Activated naive CD8-positive, alpha-beta T cell treated with anti-CD3 and anti-CD28 coated beads for 36 hours (primary cell): ENCODE measurements around the gene TVP23A. TPM values are rescaled to one million over a fixed set of nuclear protein-coding genes. Genes with fewer than 3 reads are reported as not detected.

Source experiments
- DNase-seq: peaks from one replicate; pipeline ENCODE4 v3.0.0; 2021
- H3K27ac Mint-ChIP-seq: one replicate; pipeline ENCODE4 v1.8.0; 2022; ENCODE audit warnings: mild to moderate bottlenecking, moderate library complexity, mixed read lengths
- H3K27me3 Mint-ChIP-seq: one replicate; pipeline ENCODE4 v1.8.0; 2022; ENCODE audit warnings: mild to moderate bottlenecking, mixed read lengths
- H3K36me3 Mint-ChIP-seq: one replicate; pipeline ENCODE4 v1.8.0; 2021; ENCODE audit warnings: mild to moderate bottlenecking, mixed read lengths
- H3K4me1 Mint-ChIP-seq: one replicate; pipeline ENCODE4 v1.8.0; 2021; ENCODE audit warnings: mixed read lengths
- H3K4me3 Mint-ChIP-seq: one replicate; pipeline ENCODE4 v1.8.0; 2022; ENCODE audit warnings: mild to moderate bottlenecking, moderate library complexity, mixed read lengths
- H3K9me3 Mint-ChIP-seq: one replicate; pipeline ENCODE4 v1.8.0; 2022; ENCODE audit warnings: mixed read lengths
- total RNA-seq, 2 experiments: library from RNA; stranded (reverse); gene quantifications; one replicate each; pipeline ENCODE4 v1.2.3, GENCODE V29; 2021

Gene TVP23A
- total RNA-seq, 2 experiments from 2014 or later: not detected

GRCh38 chr16:10828851-10829366 is 10.3 kb upstream of the TVP23A start:
- Mint-ChIP-seq H3K4me3 (no peak overlapping the region), H3K4me1 (no peaks in the 10 kb centered on the region), H3K27me3 (peaks cover 6% of the 10 kb centered on the region), H3K9me3 (no peaks in the 10 kb centered on the region), H3K27ac (no peak overlapping the region), H3K36me3 (no peaks in the 10 kb centered on the region)
- no peak for DNase-seq

GRCh38 chr16:10827691-10828341 is 9.2 kb upstream of the TVP23A start:
- no peak for DNase-seq
- H3K4me1 Mint-ChIP-seq: no peaks in the 10 kb centered on the region
- peaks cover 6% of the 10 kb centered on the region for H3K27me3 Mint-ChIP-seq

DNA sequence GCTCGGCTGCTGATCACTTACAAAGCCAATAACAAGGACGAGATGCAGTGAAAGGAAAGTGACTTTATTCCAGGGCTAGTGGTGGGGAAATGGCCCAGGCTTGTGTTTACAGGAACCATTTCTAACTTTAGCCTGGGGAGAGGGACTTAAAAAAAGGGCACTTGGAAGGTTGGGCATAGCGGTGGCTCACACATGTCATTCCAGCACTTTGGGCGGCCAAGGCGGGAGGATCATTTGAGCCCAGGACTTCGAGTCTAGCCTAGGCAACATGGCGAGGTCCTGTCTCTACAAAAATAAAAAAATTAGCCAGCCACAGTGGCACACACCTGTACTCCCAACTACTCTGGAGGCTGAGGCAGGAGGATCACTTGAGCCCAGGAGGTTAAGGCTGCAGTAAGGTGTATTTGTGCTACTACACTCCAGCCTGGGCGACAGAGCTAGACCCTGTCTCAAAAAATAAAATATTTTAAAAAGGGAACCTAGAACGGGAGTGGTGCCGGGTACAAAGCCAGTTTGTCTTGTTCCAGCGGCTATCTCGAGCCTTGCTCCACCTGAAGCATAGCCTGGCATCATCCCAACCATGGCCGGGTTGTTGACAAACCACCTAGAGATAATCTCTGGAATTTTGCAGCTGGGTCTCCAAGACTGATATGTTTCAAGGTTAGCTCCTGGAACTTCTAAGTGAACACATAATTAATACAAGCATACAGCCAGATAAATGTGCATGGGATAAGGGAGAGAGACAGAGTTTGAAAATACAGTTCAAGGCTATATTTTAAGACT is 5.7 kb upstream of the TVP23A start:
- no peak for DNase-seq
- no peak overlapping the region for H3K27ac Mint-ChIP-seq
- H3K27me3 Mint-ChIP-seq: peaks cover 4% of the 10 kb centered on the region
- H3K4me3 Mint-ChIP-seq: no peak overlapping the region
- no peaks in the 10 kb centered on the region for H3K36me3 Mint-ChIP-seq
- no peaks in the 10 kb centered on the region for H3K4me1 Mint-ChIP-seq
- H3K9me3 Mint-ChIP-seq: no peaks in the 10 kb centered on the region

More at GRCh38 chr16:10827691-10828341, 9.2 kb upstream of the TVP23A start:
- Mint-ChIP-seq H3K4me3 (no peak overlapping the region), H3K27ac (no peak overlapping the region), H3K9me3 (no peaks in the 10 kb centered on the region), H3K36me3 (no peaks in the 10 kb centered on the region)

DNA sequence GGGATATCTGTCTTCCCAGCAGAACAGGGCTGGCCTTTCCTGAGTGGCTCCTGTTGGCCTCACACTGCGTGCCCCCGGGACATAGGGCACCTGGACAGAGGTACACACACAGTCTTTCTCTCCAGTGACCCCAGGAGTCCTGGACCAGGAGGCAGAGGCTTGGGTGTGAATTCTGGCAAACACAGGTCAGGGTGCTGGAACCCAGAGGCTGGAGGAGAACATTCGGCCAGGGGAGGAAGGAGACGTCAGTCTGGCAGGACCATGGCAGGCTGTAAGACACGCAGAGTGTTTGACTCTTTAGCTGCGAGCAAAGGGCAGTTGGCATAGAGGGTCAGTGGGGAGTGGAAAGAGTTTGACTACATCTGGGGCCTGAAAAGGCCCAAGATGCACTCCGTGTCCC is 4.1 kb upstream of the TVP23A start:
- Mint-ChIP-seq H3K27me3 (peaks cover 2% of the 10 kb centered on the region), H3K27ac (no peak overlapping the region), H3K36me3 (no peaks in the 10 kb centered on the region), H3K4me3 (no peak overlapping the region), H3K9me3 (no peaks in the 10 kb centered on the region), H3K4me1 (no peaks in the 10 kb centered on the region)
- DNase-seq: no peak

DNA sequence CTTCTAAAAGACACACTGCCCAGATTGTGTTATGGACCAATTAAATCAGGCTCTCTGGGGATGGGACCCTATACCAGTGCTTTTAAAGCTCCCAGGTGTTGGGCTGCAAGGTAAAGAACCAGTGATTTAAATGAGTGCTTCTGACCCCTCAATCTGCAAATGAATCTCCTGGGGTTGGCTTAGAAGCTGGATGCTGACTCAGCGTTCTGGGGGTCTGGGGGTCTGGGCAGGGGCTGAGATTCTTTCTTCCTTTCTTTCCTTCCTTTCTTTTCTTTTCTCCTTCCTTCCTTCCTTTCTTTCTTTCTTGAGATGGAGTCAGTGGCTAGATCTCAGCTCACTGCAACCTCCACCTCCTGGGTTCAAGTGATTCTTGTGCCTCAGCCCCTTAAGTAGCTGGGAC is 2.0 kb upstream of the TVP23A start:
- Mint-ChIP-seq H3K4me1 (no peaks in the 10 kb centered on the region), H3K27ac (no peak overlapping the region), H3K27me3 (peaks cover 11% of the 10 kb centered on the region), H3K36me3 (no peaks in the 10 kb centered on the region), H3K4me3 (no peak overlapping the region), H3K9me3 (no peaks in the 10 kb centered on the region)
- DNase-seq: no peak

GRCh38 chr16:10817514-10817913 is 1.1 kb downstream of the TVP23A start:
- H3K36me3 Mint-ChIP-seq: no peaks in the 10 kb centered on the region
- peaks cover 15% of the 10 kb centered on the region for H3K27me3 Mint-ChIP-seq
- no peak overlapping the region for H3K27ac Mint-ChIP-seq
- peaks cover 1% of the 10 kb centered on the region for H3K4me1 Mint-ChIP-seq
- no peaks in the 10 kb centered on the region for H3K9me3 Mint-ChIP-seq
- no peak for DNase-seq
- no peak overlapping the region for H3K4me3 Mint-ChIP-seq

GRCh38 chr16:10813099-10813455 is 5.5 kb downstream of the TVP23A start:
- Mint-ChIP-seq H3K36me3 (no peaks in the 10 kb centered on the region), H3K4me3 (no peak overlapping the region), H3K27ac (no peak overlapping the region), H3K9me3 (peaks cover 2% of the 10 kb centered on the region), H3K4me1 (peaks cover 4% of the 10 kb centered on the region), H3K27me3 (peaks cover 15% of the 10 kb centered on the region)
- DNase-seq: no peak

- peaks cover 2% of the 10 kb centered on the region for H3K9me3 Mint-ChIP-seq
- no peak for DNase-seq
- H3K4me3 Mint-ChIP-seq: no peak overlapping the region
- no peak overlapping the region for H3K27ac Mint-ChIP-seq
- H3K27me3 Mint-ChIP-seq: peaks cover 11% of the 10 kb centered on the region
- H3K4me1 Mint-ChIP-seq: peaks cover 4% of the 10 kb centered on the region
- H3K36me3 Mint-ChIP-seq: no peaks in the 10 kb centered on the region
Measured at GRCh38 chr16:10812312-10813098, 6.1 kb downstream of the TVP23A start.

GRCh38 chr16:10809706-10810105 is 8.9 kb downstream of the TVP23A start:
- H3K9me3 Mint-ChIP-seq: peaks cover 2% of the 10 kb centered on the region

GRCh38 chr16:10808850-10809249 is 9.7 kb downstream of the TVP23A start:
- Mint-ChIP-seq H3K27ac (no peak overlapping the region), H3K36me3 (no peaks in the 10 kb centered on the region), H3K4me1 (peaks cover 4% of the 10 kb centered on the region), H3K9me3 (peaks cover 2% of the 10 kb centered on the region), H3K4me3 (no peak overlapping the region), H3K27me3 (peaks cover 7% of the 10 kb centered on the region)
- no peak for DNase-seq

More at GRCh38 chr16:10809706-10810105, 8.9 kb downstream of the TVP23A start:
- peaks cover 7% of the 10 kb centered on the region for H3K27me3 Mint-ChIP-seq
- H3K4me1 Mint-ChIP-seq: peaks cover 4% of the 10 kb centered on the region
- no peaks in the 10 kb centered on the region for H3K36me3 Mint-ChIP-seq
- DNase-seq: no peak
- no peak overlapping the region for H3K27ac Mint-ChIP-seq
- H3K4me3 Mint-ChIP-seq: no peak overlapping the region

- no peak overlapping the region for H3K27ac Mint-ChIP-seq
- H3K4me3 Mint-ChIP-seq: no peak overlapping the region
- H3K4me1 Mint-ChIP-seq: peaks cover 4% of the 10 kb centered on the region
- no peak for DNase-seq
- peaks cover 7% of the 10 kb centered on the region for H3K27me3 Mint-ChIP-seq
- peaks cover 2% of the 10 kb centered on the region for H3K9me3 Mint-ChIP-seq
- H3K36me3 Mint-ChIP-seq: no peaks in the 10 kb centered on the region
Measured at GRCh38 chr16:10808218-10808617, 10.4 kb downstream of the TVP23A start.

GRCh38 chr16:10806698-10807097 is 11.9 kb downstream of the TVP23A start:
- Mint-ChIP-seq H3K9me3 (peaks cover 2% of the 10 kb centered on the region), H3K4me3 (no peak overlapping the region), H3K36me3 (no peaks in the 10 kb centered on the region), H3K27me3 (peaks cover 7% of the 10 kb centered on the region), H3K27ac (no peak overlapping the region), H3K4me1 (no peaks in the 10 kb centered on the region)
- DNase-seq: no peak

DNA sequence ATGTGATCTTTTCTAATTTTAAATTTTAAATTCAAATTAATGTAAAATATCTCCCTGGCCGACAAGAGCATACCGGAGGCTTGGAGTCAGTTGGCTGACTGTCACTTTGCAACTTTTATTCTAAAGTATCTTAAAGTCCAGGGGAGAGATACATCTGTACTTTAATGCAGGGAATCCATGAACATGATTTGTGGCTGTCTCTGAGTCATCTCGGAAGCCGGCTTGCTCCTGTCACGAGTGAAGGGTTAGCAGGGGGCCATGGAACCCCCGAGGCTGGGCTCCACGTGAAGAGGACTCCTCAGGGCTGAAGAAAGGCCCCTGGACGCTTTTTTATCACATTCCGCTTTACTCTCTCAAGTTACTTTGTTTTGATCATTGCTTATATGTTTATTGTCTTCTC is 13.3 kb downstream of the TVP23A start:
- Mint-ChIP-seq H3K36me3 (no peaks in the 10 kb centered on the region), H3K27me3 (peaks cover 7% of the 10 kb centered on the region), H3K4me1 (no peaks in the 10 kb centered on the region), H3K4me3 (no peak overlapping the region), H3K27ac (no peak overlapping the region), H3K9me3 (peaks cover 2% of the 10 kb centered on the region)
- DNase-seq: no peak

GRCh38 chr16:10799736-10800135 is 18.9 kb downstream of the TVP23A start:
- no peak overlapping the region for H3K27ac Mint-ChIP-seq
- no peaks in the 10 kb centered on the region for H3K36me3 Mint-ChIP-seq
- DNase-seq: no peak
- no peaks in the 10 kb centered on the region for H3K4me1 Mint-ChIP-seq
- no peaks in the 10 kb centered on the region for H3K9me3 Mint-ChIP-seq
- H3K27me3 Mint-ChIP-seq: no peaks in the 10 kb centered on the region
- no peak overlapping the region for H3K4me3 Mint-ChIP-seq

GRCh38 chr16:10791048-10791447 is 27.5 kb downstream of the TVP23A start:
- Mint-ChIP-seq H3K4me1 (no peaks in the 10 kb centered on the region), H3K9me3 (peaks cover 3% of the 10 kb centered on the region), H3K27me3 (no peaks in the 10 kb centered on the region), H3K27ac (no peak overlapping the region), H3K4me3 (no peak overlapping the region), H3K36me3 (no peaks in the 10 kb centered on the region)
- no peak for DNase-seq
